NCI-H774 (cell line): ENCODE results near the gene MAML2.

Source experiments
- DNase-seq: peaks from one replicate; lab custom pipeline; 2025; lab: John Stamatoyannopoulos, UW

The MAML2 gene

GRCh38 chr11:95964281-95964680, 378.7 kb downstream of the MAML2 start:
- DNase-seq = no peak

- DNase-seq = no peak
Measured at GRCh38 chr11:95961758-95962157, 381.2 kb downstream of the MAML2 start.

GRCh38 chr11:95950905-95951304, 392.1 kb downstream of the MAML2 start:
- no peak for DNase-seq

GRCh38 chr11:95948637-95949036, 394.4 kb downstream of the MAML2 start:
- DNase-seq = no peak

GRCh38 chr11:95944623-95945022, 398.4 kb downstream of the MAML2 start:
- DNase-seq = no peak

GRCh38 chr11:95943546-95943945, 399.4 kb downstream of the MAML2 start:
- DNase-seq = no peak

- no peak for DNase-seq
Measured at GRCh38 chr11:95939091-95939490, 403.9 kb downstream of the MAML2 start.

- DNase-seq = no peak
Measured at GRCh38 chr11:95937358-95937757, 405.6 kb downstream of the MAML2 start.

GRCh38 chr11:95933594-95933993, 409.4 kb downstream of the MAML2 start:
- DNase-seq = no peak

GRCh38 chr11:95931916-95932315, 411.1 kb downstream of the MAML2 start:
- no peak for DNase-seq

GRCh38 chr11:95930948-95931347, 412.0 kb downstream of the MAML2 start:
- DNase-seq = no peak

- no peak for DNase-seq
Measured at GRCh38 chr11:95926726-95927125, 416.3 kb downstream of the MAML2 start.
